Tibial nerve (tissue), 4 donors: ENCODE data around the gene IFNAR1. TPM values are rescaled to one million over a fixed set of nuclear protein-coding genes. Genes with fewer than 3 reads are reported as not detected.

Experiments used
- DNase-seq, 2 donors: peaks; one replicate each; pipeline ENCODE4 v3.0.0-alpha.2; 2019; ENCODE audit warnings: low spot score in 2 of 2
- H3K27ac ChIP-seq, 4 donors: fragments of 200-600 bp; sonication (generic) in 3 of 4; one replicate each; pipeline ENCODE4 v1.5.1; 2017 to 2019; ENCODE audit warnings: mild to moderate bottlenecking in 1 of 4
- H3K27me3 ChIP-seq, 2 donors: fragments of 200-600 bp; sonication (generic) in 1 of 2; one replicate each; pipeline versions ENCODE4 v1.5.1 to v1.6.0; 2017 to 2019
- H3K36me3 ChIP-seq, 3 donors: fragments of 200-600 bp; sonication (generic); one replicate each; pipeline ENCODE4 v1.5.1; 2018 to 2019
- H3K4me1 ChIP-seq, 4 donors: fragments of 200-600 bp; sonication (generic) in 3 of 4; one replicate each; pipeline ENCODE4 v1.5.1; 2017 to 2019
- H3K4me3 ChIP-seq, 4 donors: fragments of 200-600 bp; sonication (generic) in 3 of 4; one replicate each; pipeline ENCODE4 v1.5.1; 2017 to 2019; ENCODE audit warnings: mild to moderate bottlenecking in 1 of 4, moderate library complexity in 1 of 4
- H3K9me3 ChIP-seq, 4 donors: fragments of 200-600 bp; sonication (generic) in 3 of 4; one replicate each; pipeline ENCODE4 v1.5.1; 2017 to 2019
- EP300 ChIP-seq, 2 donors: sonication (generic); formaldehyde crosslinking; IDR thresholded peaks; one replicate each; pipeline ENCODE4 v1.6.1; 2017; ENCODE audit warnings: antibody characterized with exemption in 2 of 2, mild to moderate bottlenecking in 1 of 2
- POLR2A ChIP-seq, 2 donors: fragments of 450-650 bp; IDR thresholded peaks; one replicate each; pipeline ENCODE4 v1.6.1; 2017; ENCODE audit warnings: antibody characterized with exemption in 2 of 2, mild to moderate bottlenecking in 2 of 2, moderate library complexity in 2 of 2
- WGBS, 2 donors: methylation state at CpG; one replicate each; pipeline ENCODE4 v1.1.5; 2018; 5-methylcytosine and 5-hydroxymethylcytosine counted together
- total RNA-seq, 4 donors: library from RNA; depleted of rRNA; stranded (reverse); fragments of >200 nt; gene quantifications; one replicate each; pipeline ENCODE4 v1.1.0, GENCODE V29; 2016
- TF ChIP-seq, protein P1 (sequence below), 5 experiments: fragments of 200-600 bp in 3 of 5; fragments of 450-650 bp in 2 of 5; sonication (generic) in 3 of 5; IDR thresholded peaks; one replicate each; pipeline ENCODE4 v1.5.1; 2016 to 2019; ENCODE audit warnings: antibody characterized with exemption in 5 of 5, mild to moderate bottlenecking in 3 of 5, moderate library complexity in 2 of 5

The IFNAR1 gene
- total RNA-seq, 4 donors from 2014 or later: 29.4 to 35.8 (median 31.4) TPM

DNA sequence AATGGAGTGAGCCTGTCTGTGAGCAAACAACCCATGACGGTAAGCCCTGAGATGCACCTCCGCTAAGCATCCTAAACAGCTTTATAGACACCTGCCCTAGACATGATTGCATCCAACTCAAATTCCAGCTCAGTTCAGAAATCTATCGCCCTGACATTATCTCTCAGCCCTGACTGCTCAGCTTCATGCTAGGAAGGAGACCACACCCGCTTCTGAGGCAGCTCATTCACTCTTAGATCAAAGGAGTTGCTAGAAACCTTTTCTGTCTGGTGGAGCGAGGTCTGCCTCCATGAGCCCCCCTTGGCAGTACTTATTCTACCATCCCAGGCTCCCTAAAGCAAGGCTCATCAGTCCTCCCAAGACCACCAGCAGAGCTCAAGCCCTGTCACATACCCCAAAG, 41.6 kb upstream of the IFNAR1 start:
- H3K36me3 ChIP-seq: peaks cover 0 to 78% (median 8%) of the 10 kb centered on the region in 3 donors
- no peak overlapping the region for H3K4me3 ChIP-seq
- no peak overlapping the region for H3K27ac ChIP-seq
- 95 to 96% methylated on average over 5 of the region's 5 CpGs for WGBS, 2 donors
- peaks cover 0 to 33% (median 11%) of the 10 kb centered on the region in 4 donors for H3K4me1 ChIP-seq
- TF ChIP-seq, protein P1, sequence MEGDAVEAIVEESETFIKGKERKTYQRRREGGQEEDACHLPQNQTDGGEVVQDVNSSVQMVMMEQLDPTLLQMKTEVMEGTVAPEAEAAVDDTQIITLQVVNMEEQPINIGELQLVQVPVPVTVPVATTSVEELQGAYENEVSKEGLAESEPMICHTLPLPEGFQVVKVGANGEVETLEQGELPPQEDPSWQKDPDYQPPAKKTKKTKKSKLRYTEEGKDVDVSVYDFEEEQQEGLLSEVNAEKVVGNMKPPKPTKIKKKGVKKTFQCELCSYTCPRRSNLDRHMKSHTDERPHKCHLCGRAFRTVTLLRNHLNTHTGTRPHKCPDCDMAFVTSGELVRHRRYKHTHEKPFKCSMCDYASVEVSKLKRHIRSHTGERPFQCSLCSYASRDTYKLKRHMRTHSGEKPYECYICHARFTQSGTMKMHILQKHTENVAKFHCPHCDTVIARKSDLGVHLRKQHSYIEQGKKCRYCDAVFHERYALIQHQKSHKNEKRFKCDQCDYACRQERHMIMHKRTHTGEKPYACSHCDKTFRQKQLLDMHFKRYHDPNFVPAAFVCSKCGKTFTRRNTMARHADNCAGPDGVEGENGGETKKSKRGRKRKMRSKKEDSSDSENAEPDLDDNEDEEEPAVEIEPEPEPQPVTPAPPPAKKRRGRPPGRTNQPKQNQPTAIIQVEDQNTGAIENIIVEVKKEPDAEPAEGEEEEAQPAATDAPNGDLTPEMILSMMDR (IDR thresholded peaks at IDR 0.05): no peak
- no peak for TF ChIP-seq EP300 (IDR thresholded peaks at IDR 0.05)
- no peak for TF ChIP-seq POLR2A (IDR thresholded peaks at IDR 0.05)
- no peaks in the 10 kb centered on the region for H3K27me3 ChIP-seq
- no peak for DNase-seq
- H3K9me3 ChIP-seq: peaks cover 0 to 8% (median 0%) of the 10 kb centered on the region in 4 donors

DNA sequence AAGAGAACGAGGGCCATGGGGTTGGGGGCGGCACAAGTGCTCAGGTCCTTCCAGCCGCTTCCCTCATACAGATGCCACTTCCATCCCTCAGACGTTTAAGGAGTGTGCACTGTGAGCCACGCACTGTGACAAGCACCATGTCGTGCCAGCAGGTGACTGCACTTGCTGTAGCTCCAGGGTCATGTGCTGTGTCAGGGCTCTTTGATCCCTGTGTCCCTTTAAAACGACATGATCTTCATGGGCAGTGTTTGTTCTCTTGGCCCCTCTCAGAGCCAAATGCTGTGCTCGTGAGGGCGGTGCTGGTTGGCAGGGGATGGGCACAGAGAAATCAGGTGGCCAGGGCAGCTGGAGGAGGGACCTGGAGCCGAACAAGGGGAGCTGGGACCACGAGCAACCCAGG, 38.7 kb upstream of the IFNAR1 start:
- peaks cover 0 to 65% (median 0%) of the 10 kb centered on the region in 3 donors for H3K36me3 ChIP-seq
- H3K4me3 ChIP-seq: no peak overlapping the region
- H3K27me3 ChIP-seq: no peaks in the 10 kb centered on the region
- peaks cover 0 to 46% (median 15%) of the 10 kb centered on the region in 4 donors for H3K4me1 ChIP-seq
- H3K9me3 ChIP-seq: no peaks in the 10 kb centered on the region
- TF ChIP-seq POLR2A (IDR thresholded peaks at IDR 0.05): no peak
- TF ChIP-seq, protein P1 (IDR thresholded peaks at IDR 0.05): no peak
- TF ChIP-seq EP300 (IDR thresholded peaks at IDR 0.05): no peak
- 70 to 74% methylated on average over 11 of the region's 11 CpGs for WGBS, 2 donors
- peak overlapping the region in 3 of 4 donors; percentile 34 to 68 (median 52) for H3K27ac ChIP-seq
- DNase-seq: no peak

DNA sequence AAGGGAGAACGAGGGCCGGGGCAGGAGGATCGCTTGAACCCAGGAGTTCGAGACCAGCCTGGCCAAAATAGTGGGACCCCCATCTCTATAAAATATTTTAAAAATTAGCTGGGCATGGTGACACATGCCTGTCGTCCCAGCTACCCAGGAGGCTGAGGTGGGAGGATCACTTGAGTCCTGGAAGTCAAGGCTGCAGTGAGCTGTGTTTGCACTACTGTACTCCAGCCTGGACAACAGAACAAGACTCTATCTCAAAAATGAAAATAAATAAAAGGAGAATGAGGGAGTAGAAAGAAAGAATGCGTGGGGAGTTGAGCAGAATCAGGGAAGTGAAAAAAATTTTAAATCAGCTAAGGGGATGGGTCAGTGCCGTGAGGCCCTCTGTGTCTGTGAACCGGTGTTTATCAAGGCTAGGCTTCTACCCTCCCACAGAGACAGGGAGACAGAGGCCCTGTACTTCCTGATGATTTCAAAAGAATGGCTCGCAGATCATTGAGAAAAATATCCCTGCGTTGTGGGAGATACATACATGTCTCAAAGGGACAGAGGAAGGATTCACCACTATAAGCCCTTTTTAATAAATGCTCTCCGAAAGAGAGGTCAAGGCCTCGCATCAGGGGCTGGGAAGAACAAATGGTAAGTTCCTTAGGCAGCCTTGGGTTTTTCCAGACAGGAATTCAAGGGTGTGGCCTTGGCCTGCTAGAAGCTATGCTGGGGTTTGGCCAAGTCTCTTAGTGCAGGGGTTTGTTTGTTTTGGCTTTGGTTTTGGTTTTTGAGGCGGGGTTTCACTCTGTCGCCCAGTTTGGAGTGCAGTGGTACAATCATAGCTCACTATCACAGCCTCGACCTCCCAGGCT, 37.9 kb upstream of the IFNAR1 start:
- DNase-seq: peak in 1 of 2 donors; percentile 33
- peaks cover 0 to 46% (median 15%) of the 10 kb centered on the region in 4 donors for H3K4me1 ChIP-seq
- 39 to 47% methylated on average over 15 of the region's 15 CpGs for WGBS, 2 donors
- no peaks in the 10 kb centered on the region for H3K9me3 ChIP-seq
- H3K36me3 ChIP-seq: peaks cover 0 to 65% (median 4%) of the 10 kb centered on the region in 3 donors
- TF ChIP-seq, protein P1 (IDR thresholded peaks at IDR 0.05): no peak
- TF ChIP-seq POLR2A (IDR thresholded peaks at IDR 0.05) (no peak), EP300 (IDR thresholded peaks at IDR 0.05) (no peak)
- no peaks in the 10 kb centered on the region for H3K27me3 ChIP-seq
- no peak overlapping the region for H3K4me3 ChIP-seq
- peak overlapping the region in 3 of 4 donors; percentile 34 to 68 (median 52) for H3K27ac ChIP-seq

DNA sequence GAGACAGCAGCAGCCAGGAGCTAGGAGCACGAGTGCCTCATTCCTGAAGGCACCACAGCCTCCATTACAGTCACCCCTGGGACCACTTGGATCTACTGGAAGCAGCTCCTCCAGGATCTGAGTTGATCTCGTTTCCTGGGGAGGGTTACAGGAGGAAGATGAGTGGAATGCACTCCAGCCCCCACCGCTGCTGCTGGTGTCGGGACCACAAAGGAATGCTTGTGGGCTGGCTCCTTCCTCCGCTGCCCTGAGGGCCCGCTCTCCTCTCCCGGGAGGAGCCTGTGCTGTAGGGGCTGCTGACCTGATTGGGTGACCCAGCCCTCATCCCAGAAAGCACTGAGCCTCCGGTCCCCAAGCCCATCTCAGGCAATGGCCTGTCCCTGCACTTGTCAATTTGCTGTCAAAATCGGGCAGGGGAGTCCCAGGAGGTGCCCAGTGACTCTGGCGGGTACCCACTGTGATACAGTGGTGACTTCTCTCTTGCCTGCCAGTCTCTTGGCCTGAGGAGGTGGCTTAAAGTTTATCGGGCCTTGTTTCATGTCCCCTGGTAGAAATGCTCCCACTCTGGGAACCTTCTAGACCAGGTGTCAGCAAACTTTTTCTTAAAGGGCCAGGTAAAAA, 35.5 kb upstream of the IFNAR1 start:
- WGBS, 2 donors: 41 to 49% methylated on average over 9 to 11 of the region's 11 CpGs
- peak overlapping the region in 3 of 4 donors; percentile 12 to 54 (median 52) for H3K27ac ChIP-seq

More for the DNA sequence above, 35.5 kb upstream of the IFNAR1 start:
- TF ChIP-seq POLR2A (IDR thresholded peaks at IDR 0.05) (no peak), EP300 (IDR thresholded peaks at IDR 0.05) (no peak)
- TF ChIP-seq, protein P1 (IDR thresholded peaks at IDR 0.05): no peak
- H3K4me3 ChIP-seq: no peak overlapping the region
- peaks cover 0 to 46% (median 15%) of the 10 kb centered on the region in 4 donors for H3K4me1 ChIP-seq
- no peak for DNase-seq
- no peaks in the 10 kb centered on the region for H3K9me3 ChIP-seq
- peaks cover 0 to 68% (median 7%) of the 10 kb centered on the region in 3 donors for H3K36me3 ChIP-seq
- no peaks in the 10 kb centered on the region for H3K27me3 ChIP-seq
